GM18907 (cell line): ENCODE results near the gene PRKCZ.
"Not testable (repeated sequence)": the region's sequence is repeated elsewhere in the genome, so short reads cannot be mapped to it uniquely, and the experiment has no call there.

ENCODE experiments used
- ATAC-seq: cut with Tn5 transposase; IDR thresholded peaks from one replicate; pipeline ENCODE4 v1.9.1; 2021; ENCODE audit warnings: mild to moderate bottlenecking, moderate library complexity; ENCODE audit not compliant: unreplicated experiment

Gene PRKCZ

DNA sequence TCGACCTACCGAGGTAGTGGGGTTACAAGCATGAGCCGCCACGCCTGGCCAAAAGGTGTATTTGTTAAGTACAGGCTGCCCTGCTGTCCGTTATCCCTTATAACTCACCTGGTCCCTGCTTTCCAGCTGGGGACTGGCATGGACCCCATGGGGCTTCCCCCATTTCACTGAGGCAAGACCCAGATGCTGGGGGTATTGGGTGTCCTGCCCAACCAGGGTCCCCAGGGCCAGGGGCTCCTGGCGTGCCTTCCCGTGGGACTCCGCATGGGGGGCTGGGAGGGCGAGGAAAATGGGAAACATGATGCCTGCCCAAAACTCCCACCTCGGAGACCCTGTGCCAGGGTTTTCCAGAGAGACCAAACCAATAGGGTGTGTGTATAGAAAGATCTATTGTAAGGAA lies 79.9 kb downstream of the PRKCZ start:
- ATAC-seq = no peak

- no peak for ATAC-seq
Measured at GRCh38 chr1:2130871-2131289, 80.7 kb downstream of the PRKCZ start.

GRCh38 chr1:2132222-2133038 lies 82.2 kb downstream of the PRKCZ start:
- ATAC-seq = no peak

- ATAC-seq = peak; percentile 84
Measured at GRCh38 chr1:2133039-2133878, 83.0 kb downstream of the PRKCZ start.

DNA sequence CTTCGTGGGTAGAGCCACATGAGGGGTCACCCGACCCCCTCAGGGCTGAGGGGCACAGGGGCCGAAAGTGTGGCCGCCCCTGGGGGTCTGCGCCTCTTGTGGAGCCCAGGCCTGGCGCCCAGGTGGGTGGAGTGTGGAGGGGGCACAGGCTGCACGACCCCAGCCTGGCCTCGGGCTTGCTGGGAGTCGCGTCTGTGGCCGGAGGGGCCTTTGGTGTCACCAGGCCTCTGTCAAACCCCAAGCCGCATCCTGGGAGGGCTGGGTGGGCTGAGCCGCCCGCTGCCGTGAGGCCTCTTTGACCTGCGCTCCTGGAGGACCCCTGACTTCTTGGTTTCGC lies 83.6 kb downstream of the PRKCZ start:
- no peak for ATAC-seq

- no peak for ATAC-seq
Measured at GRCh38 chr1:2134266-2134620, 84.0 kb downstream of the PRKCZ start.

DNA sequence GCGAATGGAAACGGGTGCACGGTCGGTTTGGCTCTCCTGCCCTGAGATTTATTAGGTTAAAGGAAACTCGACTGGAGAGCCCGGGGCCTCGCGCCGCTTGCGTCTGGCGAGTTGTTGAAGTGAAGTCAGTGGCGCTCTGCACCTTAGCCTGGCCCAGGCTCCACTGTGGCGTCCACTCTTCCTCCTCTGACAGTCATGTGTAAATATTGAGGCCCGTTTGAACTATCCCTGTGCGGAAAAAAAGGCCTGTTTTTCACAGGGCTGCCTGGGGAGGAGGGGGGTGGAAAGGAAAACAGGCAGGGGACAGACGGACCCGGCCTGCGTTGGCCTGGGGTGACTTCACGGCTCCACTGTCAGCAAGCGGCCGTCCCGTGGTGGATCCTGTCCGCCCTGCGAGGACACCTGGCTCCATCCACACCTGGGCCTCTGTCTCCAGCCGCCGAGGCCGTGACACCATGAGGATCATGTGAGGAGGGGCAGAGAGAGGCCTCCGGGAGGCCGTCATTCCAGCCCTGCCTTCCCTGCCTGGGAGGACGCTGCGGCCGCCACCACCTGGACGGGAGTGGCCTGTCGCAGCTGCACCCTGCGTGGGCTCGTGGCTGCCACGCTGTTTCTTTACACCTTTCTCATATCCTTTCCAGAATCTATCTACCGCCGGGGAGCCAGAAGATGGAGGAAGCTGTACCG lies 84.6 kb downstream of the PRKCZ start:
- ATAC-seq = no peak

DNA sequence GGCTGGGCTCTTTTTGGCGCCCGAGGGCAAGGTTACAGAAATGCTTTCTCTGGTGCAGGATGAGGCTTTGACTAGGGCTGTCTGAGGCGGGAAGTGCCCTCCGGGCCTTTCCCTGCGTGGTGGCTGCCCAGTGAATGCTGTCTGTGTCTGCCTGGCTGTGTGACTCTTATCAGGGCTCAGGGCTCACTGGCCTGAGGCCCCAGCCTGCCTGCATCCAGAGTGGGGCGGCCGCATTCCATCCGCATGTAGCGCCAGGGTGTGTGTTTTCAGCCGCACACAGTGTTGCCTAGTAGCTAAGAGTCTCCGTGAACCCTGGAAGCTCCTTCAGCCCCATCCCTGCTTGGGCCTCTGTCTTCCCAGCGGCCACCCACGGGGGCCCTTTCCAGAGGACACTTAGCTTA lies 85.2 kb downstream of the PRKCZ start:
- ATAC-seq = no peak

DNA sequence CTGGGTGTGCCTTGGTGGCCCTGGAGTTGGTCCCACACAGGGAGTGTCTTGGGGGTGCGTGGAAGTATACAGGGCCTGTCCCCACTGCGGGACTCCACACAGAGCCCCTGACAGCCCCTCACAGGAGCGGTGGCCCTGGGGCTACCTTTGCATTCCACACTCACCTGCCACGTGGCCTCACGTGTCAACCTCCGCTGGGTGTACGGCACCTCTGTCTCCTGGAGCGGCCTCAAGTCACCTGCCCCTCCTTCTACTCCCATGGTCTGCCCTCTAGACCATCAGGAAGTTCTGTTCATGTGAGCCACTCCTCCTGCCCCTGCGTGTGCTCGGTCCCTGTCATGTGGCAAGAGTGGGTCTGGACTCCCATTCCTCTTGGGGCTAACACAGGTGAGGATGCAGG lies 85.7 kb downstream of the PRKCZ start:
- no peak for ATAC-seq

GRCh38 chr1:2136386-2137235 lies 86.4 kb downstream of the PRKCZ start:
- ATAC-seq = no peak

DNA sequence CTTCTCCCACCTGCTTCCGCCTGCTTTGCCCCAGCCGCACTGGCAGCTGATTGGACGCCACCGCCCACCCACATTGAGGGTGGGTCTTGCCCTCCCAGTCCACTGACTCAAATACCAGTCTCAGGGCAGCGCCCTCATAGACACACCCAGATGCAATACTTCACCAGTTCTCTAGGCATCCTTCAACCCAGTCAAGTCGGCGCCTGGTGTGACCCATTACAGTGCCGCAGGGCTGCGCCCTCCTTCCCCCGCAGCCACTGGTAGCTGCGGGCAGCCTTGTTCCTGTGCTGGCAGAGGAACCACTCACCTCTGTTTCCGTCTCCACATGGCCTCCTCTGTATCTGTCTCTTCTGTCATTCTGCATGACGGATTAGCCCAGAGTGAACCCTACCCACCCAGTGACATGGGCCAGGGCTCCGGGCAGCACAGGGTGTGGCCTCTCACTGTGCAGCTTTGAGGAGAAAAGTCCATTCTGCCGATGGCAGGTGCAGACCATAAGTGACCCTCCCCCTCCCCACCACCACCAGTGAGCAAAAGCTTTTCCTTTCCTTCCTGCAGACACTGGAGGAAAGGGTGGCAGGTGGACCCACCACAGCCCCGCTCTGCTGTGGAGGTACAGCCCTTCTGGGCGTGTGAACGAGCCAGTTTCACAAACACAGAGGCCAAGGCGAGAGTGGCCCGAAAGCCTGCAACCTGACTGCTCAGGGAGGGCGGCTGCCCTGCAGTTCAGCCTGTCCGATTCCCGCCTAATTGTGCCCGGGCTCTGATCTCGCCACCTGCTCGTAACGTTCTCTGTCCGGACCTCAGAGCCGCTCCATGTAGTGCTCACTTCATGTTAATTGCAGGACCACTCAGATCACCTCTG lies 87.3 kb downstream of the PRKCZ start:
- no peak for ATAC-seq

DNA sequence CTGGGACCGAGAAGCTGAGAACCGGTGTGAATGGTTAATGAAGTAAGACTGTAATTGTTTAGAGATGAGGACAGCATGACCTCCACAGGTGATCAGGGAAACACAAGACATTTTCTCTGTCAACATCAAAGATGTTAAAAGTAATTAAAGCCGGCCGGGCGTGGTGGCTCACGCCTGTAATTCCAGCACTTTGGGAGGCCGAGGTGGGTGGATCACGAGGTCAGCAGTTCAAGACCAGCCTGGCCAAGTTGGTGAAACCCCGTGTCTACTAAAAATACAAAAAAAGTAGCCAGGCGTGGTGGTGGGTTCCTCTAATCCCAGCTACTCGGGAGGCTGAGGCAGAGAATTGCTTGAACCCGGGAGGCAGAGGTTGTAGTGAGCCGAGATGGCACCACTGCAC lies 88.9 kb downstream of the PRKCZ start:
- ATAC-seq = not testable (repeated sequence)

DNA sequence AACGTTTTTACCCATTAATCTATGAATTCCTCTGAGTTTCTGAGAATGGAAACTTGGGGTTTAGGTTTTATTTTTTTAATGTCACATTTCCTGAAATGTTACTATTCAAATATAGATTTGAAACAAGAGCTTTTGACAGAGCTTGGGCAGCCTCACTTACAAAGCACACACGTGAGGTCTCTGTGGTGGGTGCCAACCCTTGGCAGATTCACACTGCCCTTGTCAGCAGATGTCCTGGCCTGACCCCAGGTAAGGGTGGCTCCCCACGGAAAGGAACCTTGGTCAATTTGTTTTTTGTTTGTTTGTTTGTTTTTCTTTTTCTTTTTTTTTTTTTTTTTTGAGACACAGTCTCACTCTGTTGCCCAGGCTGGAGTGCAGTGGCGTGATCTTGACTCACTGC lies 90.8 kb downstream of the PRKCZ start:
- no peak for ATAC-seq

GRCh38 chr1:2143814-2144500 lies 93.7 kb downstream of the PRKCZ start:
- no peak for ATAC-seq

DNA sequence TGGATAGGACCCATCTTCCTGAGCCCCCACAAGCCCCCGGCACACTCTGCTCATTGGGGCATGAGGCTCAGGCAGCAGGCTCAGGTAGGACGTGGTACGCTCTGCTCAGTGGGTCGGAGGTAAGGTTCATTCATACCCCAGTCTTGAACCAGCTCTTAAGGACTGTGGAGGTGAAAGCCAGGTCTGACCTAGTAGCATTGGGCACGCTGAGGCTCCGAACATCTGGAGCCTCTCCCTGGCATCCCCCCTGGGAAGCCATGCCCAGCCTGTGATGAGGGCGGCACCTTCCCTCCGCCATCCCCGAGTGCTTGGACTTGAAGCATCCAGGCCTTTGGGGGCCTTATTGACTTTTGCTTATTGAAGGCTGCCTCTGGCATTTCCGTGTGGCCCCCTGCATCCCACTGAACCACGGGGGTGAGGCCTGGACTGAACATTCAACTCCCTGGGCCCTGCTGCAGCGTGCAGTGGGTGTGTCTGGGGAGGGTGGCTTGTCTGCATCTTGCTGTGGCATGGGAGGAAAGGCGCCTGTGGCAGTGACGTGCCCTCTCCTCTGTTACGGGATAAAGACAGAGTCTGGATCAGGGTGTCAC lies 94.4 kb downstream of the PRKCZ start:
- no peak for ATAC-seq

- ATAC-seq = no peak
Measured at GRCh38 chr1:2145946-2146835, 96.0 kb downstream of the PRKCZ start.

DNA sequence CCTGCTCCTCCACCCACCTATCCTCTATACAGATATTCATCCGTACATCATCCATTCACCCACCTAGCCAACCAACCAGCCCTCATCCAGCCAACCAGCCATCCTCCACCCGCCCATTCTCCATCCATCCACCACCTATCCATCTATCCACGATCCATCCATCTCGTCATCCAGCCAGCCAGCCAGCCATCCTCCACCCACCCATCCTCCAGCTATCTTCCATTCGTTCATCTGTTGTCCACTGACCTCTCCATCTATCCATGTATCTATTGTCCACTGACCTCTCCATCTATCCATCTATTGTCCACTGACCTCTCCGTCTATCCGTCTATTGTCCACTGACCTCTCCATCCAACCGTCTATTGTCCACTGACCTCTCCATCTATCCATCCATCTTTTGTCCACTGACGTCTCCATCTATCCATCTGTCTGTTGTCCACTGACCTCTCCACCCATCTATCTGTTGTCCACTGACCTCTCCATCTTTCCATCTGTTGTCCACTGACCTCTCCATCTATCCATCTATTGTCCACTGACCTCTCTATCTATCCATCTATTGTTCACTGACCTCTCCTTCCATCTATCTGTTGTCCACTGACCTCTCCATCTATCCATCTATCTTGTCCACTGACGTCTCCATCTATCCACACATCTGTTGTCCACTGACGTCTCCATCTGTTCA lies 96.8 kb downstream of the PRKCZ start:
- ATAC-seq = no peak
